ENCODE data around the gene CIB1. TPM values are rescaled to one million over a fixed set of nuclear protein-coding genes. Genes with fewer than 3 reads are reported as not detected.

Gene CIB1
- polyA plus RNA-seq, 2 of the 4 experiments (the other 2 are of a cell fraction): 84.1 to 120 TPM

- DNase-seq (ENCODE audit: low read depth in 1 of 2, low spot score in 1 of 2): peak; percentile 90 to 95
- H3K27ac ChIP-seq: peak overlapping the region; percentile 70 to 84
- peak overlapping the region; percentile 47 for H3K4me2 ChIP-seq
- H3K4me3 ChIP-seq: no peak overlapping the region
- ATAC-seq: peak; percentile 89 to 92
- H3K4me1 ChIP-seq: peaks cover 25% of the 10 kb centered on the region
- CTCF ChIA-PET: interaction anchor here (0.6 to 36.4 kb wide), 49 partner anchors 9 to 481 kb away, joined by 3 to 732 read pairs (median 5); partner anchors contain the start of genes ARPIN, CIB1, GDPGP1 and SEMA4B
- 36% methylated on average over 14 of the region's 14 CpGs for WGBS (ENCODE audit: missing lambda C conversion rate)
- no peak for TF ChIP-seq KDM5A (IDR thresholded peaks at IDR 0.05)
- peak; percentile 97 to 99 for TF ChIP-seq RAD21 (conservative IDR thresholded peaks at IDR 0.05 in 1 of 2, IDR thresholded peaks at IDR 0.05 in 1 of 2)
- peak; percentile 91 for TF ChIP-seq CTCF (IDR thresholded peaks at IDR 0.05)
- TF ChIP-seq MAX (IDR thresholded peaks at IDR 0.05): 0 out of 2 replicates have a peak, but pooled peaks have one; percentile 16
- no peak for TF ChIP-seq POLR2AphosphoS2 (conservative IDR thresholded peaks at IDR 0.05; ENCODE audit: low read length)
- peak; percentile 2 for TF ChIP-seq MAFK (IDR thresholded peaks at IDR 0.05; ENCODE audit: partially characterized antibody)
- TF ChIP-seq SMC3 (IDR thresholded peaks at IDR 0.05): peak; percentile 97
- POLR2A ChIA-PET: interaction anchor here (0.5 to 1.4 kb wide), 5 partner anchors 12 to 78 kb away, joined by 3 to 15 read pairs (median 4); partner anchors contain the start of genes CIB1 and GDPGP1
- H3K9me3 ChIP-seq: no peaks in the 10 kb centered on the region
- peak; percentile 94 for FAIRE-seq
Observed at GRCh38 chr15:90221246-90221900, 12.4 kb downstream of the CIB1 start.

GRCh38 chr15:90219421-90220141, 14.2 kb downstream of the CIB1 start:
- peak; percentile 71 to 82; a peak in 5 of 6 replicates for ATAC-seq
- 64% methylated on average over 17 of the region's 17 CpGs for WGBS (ENCODE audit: missing lambda C conversion rate)
- POLR2A ChIA-PET: no interaction called here

More at GRCh38 chr15:90219421-90220141, 14.2 kb downstream of the CIB1 start:
- CTCF ChIA-PET: interaction anchor here (0.5 to 36.4 kb wide), 13 partner anchors 12 to 479 kb away, joined by 3 to 732 read pairs (median 3); partner anchors contain the start of genes CIB1, GDPGP1, SEMA4B and TTLL13
- Histone ChIP-seq H3K27ac (peak overlapping the region; percentile 38 to 68; a peak in 4 of 6 replicates), H3K4me2 (no peak overlapping the region), H3K4me3 (no peak overlapping the region), H3K9me3 (no peaks in the 10 kb centered on the region), H3K4me1 (peaks cover 28% of the 10 kb centered on the region)
- no peak for TF ChIP-seq RARB (CRISPR knock-in tag; IDR thresholded peaks at IDR 0.05)
- peak; percentile 75 for TF ChIP-seq CTCF (IDR thresholded peaks at IDR 0.05)
- 0 out of 2 replicates have a peak, but pooled peaks have one; percentile 26 for TF ChIP-seq MAX (IDR thresholded peaks at IDR 0.05)
- TF ChIP-seq CBX2 (IDR thresholded peaks at IDR 0.05; ENCODE audit: borderline replicate concordance, low read depth): no peak
- no peak for TF ChIP-seq KDM1A (IDR thresholded peaks at IDR 0.05; ENCODE audit: low read depth)
- no peak for TF ChIP-seq RCOR1 (IDR thresholded peaks at IDR 0.05; ENCODE audit: low read depth, low read length)
- TF ChIP-seq MAZ (IDR thresholded peaks at IDR 0.05; ENCODE audit: borderline replicate concordance, low read depth, low read length): 0 out of 2 replicates have a peak, but pooled peaks have one; percentile 28
- TF ChIP-seq SMC3 (IDR thresholded peaks at IDR 0.05): peak; percentile 92
- no peak for TF ChIP-seq EP300 (IDR thresholded peaks at IDR 0.05)
- peak; percentile 71 to 73 for TF ChIP-seq RAD21 (conservative IDR thresholded peaks at IDR 0.05 in 1 of 2, IDR thresholded peaks at IDR 0.05 in 1 of 2)
- FAIRE-seq (no peak), DNase-seq (ENCODE audit: low read depth in 1 of 2, low spot score in 1 of 2) (peak in 1 of 2 experiments; percentile 89)

Measured in A549 (cell line).